ENCODE data around the gene PPDPF. TPM values are rescaled to one million over a fixed set of nuclear protein-coding genes. Genes with fewer than 3 reads are reported as not detected.

The PPDPF gene
- polyA plus RNA-seq, 1 donor (not counting 4 experiments of a cell fraction or from before 2014, with no cell fraction given) = 8.8 TPM

DNA sequence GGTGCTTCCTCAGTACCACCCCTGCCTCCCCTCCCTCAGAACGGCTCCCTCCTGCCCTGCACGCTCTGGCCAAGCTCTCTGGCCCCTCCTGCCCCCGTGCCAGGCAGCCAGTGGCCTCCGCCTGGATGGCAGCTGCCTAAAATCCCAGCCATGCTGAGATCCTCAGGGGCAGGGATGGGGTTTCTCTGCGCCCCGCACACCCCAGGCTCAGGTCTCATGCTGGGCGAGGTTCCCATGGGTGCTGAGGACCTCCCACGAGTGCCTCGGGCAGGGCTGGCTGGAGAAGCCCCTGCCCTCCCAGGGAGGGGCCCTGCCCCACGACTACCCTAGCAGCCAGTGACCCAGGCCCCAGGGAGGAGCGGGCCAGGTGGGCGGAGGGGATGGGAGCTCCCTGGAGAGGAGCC is 13.9 kb downstream of the PPDPF start:
- Histone ChIP-seq H2AFZ (ENCODE audit: control insufficient read depth, low read length) (no peak overlapping the region), H3K4me2 (ENCODE audit: control insufficient read depth, extremely low read depth, insufficient read depth, low read depth, low read length) (peak overlapping the region; percentile 82), H3K9me3 (ENCODE audit: control insufficient read depth, low read depth, low read length) (no peaks in the 10 kb centered on the region), H3K9ac (ENCODE audit: control insufficient read depth, extremely low read depth, insufficient read depth, low read length) (peak overlapping the region; percentile 60), H3K27me3 (ENCODE audit: control insufficient read depth, extremely low read depth, insufficient read depth, low read length) (no peaks in the 10 kb centered on the region), H3K27ac (ENCODE audit: control insufficient read depth, insufficient read depth, low read length) (peak overlapping the region; percentile 49), H3K4me3 (ENCODE audit: control insufficient read depth in 2 of 3, extremely low read depth in 1 of 3, insufficient read depth in 2 of 3, low read depth in 1 of 3, low read length in 3 of 3) (peak overlapping the region in 2 of 3 experiments; percentile 17 to 59), H3K4me1 (ENCODE audit: control insufficient read depth, extremely low read depth, insufficient read depth, low read length) (peaks cover 26% of the 10 kb centered on the region), H4K20me1 (ENCODE audit: control insufficient read depth, extremely low read depth, insufficient read depth, low read length) (peaks cover 7% of the 10 kb centered on the region), H3K36me3 (ENCODE audit: control insufficient read depth in 2 of 2, extremely low read depth in 1 of 2, insufficient read depth in 2 of 2, low read length in 2 of 2) (peaks cover 6 to 14% of the 10 kb centered on the region in 2 experiments), H3K9me1 (ENCODE audit: control insufficient read depth, extremely low read depth, insufficient read depth, low read length) (no peaks in the 10 kb centered on the region), H3K79me2 (ENCODE audit: control insufficient read depth, insufficient read depth, low read length) (peaks cover 10% of the 10 kb centered on the region)
- FAIRE-seq (no peak), DNase-seq (ENCODE audit: low read depth, low spot score) (no peak)
- no peak for TF ChIP-seq CTCF (optimal IDR thresholded peaks at IDR 0.05 in 1 of 3, IDR thresholded peaks at IDR 0.05 in 1 of 3, conservative IDR thresholded peaks at IDR 0.05 in 1 of 3; ENCODE audit: extremely low read depth in 1 of 3, insufficient read depth in 2 of 3, low read length in 3 of 3)
- TF ChIP-seq EZH2 (IDR thresholded peaks at IDR 0.05; ENCODE audit: low read length) = no peak
- dilution Hi-C loops (cut with MboI; ENCODE audit: extremely low pct_ligation_motif_present, low sequenced_read_pairs) = no loop called here

DNA sequence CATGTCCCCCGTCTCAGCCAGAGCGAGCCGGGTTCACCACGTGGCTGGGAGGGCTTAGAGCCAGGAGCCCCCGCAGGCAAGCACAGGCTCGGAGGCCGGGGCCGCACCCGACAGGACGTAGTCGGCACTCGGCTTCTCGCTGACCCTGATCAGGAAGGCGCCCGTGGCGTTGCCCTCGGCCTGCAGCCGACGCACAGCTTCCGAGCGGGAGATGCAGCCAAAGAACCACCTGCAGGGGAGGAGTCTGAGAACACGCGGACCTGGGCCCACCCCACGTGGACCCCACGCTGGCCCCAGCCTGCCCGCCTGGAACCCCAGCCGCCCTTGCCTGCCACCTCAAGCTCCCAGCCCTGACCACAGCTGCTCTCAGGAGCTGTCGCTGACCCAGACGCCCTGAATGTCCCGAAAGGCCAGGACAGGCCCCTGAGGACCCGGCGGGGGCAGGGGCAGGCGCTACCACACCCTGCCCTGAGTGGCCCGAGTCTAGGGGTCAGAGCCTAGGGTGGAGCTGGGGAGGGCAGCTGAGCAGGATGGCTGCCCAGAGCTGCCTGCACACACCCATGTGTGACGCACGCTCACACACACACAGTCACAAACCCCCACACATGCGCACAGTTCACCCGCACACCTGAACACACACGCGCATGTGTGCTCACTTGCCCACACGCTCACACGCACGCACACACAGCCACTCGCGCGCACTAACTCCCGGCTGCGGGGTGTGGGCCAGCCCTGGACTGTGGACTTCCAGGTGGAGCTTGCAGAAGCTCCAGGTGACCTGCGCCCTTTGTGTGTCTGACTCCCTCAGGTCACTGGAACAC is 14.5 kb downstream of the PPDPF start:
- DNase-seq (ENCODE audit: low read depth, low spot score) = peak; percentile 89
- dilution Hi-C loops (cut with MboI; ENCODE audit: extremely low pct_ligation_motif_present, low sequenced_read_pairs) = no loop called here
- FAIRE-seq = no peak
- Histone ChIP-seq H3K36me3 (ENCODE audit: control insufficient read depth in 2 of 2, extremely low read depth in 1 of 2, insufficient read depth in 2 of 2, low read length in 2 of 2) (peaks cover 6 to 11% of the 10 kb centered on the region in 2 experiments), H3K4me2 (ENCODE audit: control insufficient read depth, extremely low read depth, insufficient read depth, low read depth, low read length) (peak overlapping the region; percentile 82), H3K9ac (ENCODE audit: control insufficient read depth, extremely low read depth, insufficient read depth, low read length) (peak overlapping the region; percentile 60), H2AFZ (ENCODE audit: control insufficient read depth, low read length) (no peak overlapping the region), H3K79me2 (ENCODE audit: control insufficient read depth, insufficient read depth, low read length) (peaks cover 10% of the 10 kb centered on the region), H3K27ac (ENCODE audit: control insufficient read depth, insufficient read depth, low read length) (peak overlapping the region; percentile 49), H3K4me1 (ENCODE audit: control insufficient read depth, extremely low read depth, insufficient read depth, low read length) (peaks cover 26% of the 10 kb centered on the region), H3K9me3 (ENCODE audit: control insufficient read depth, low read depth, low read length) (no peaks in the 10 kb centered on the region), H3K27me3 (ENCODE audit: control insufficient read depth, extremely low read depth, insufficient read depth, low read length) (no peaks in the 10 kb centered on the region), H4K20me1 (ENCODE audit: control insufficient read depth, extremely low read depth, insufficient read depth, low read length) (peaks cover 7% of the 10 kb centered on the region), H3K9me1 (ENCODE audit: control insufficient read depth, extremely low read depth, insufficient read depth, low read length) (no peaks in the 10 kb centered on the region), H3K4me3 (ENCODE audit: control insufficient read depth in 2 of 3, extremely low read depth in 1 of 3, insufficient read depth in 2 of 3, low read depth in 1 of 3, low read length in 3 of 3) (peak overlapping the region; percentile 35 to 59 (median 44))
- TF ChIP-seq CTCF (optimal IDR thresholded peaks at IDR 0.05 in 1 of 3, IDR thresholded peaks at IDR 0.05 in 1 of 3, conservative IDR thresholded peaks at IDR 0.05 in 1 of 3; ENCODE audit: extremely low read depth in 1 of 3, insufficient read depth in 2 of 3, low read length in 3 of 3) (no peak), EZH2 (IDR thresholded peaks at IDR 0.05; ENCODE audit: low read length) (no peak)
